Astrocyte of the cerebellum (primary cell): ENCODE measurements around the gene KCNK13.
A peak's percentile ranks its signal among the peaks of the same experiment; 100 is the strongest.
"Not testable (repeated sequence)": the region's sequence is repeated elsewhere in the genome, so short reads cannot be mapped to it uniquely, and the experiment has no call there.

Source experiments
- DNase-seq: peaks from one replicate; pipeline ENCODE4 v3.0.0-alpha.2; 2011; ENCODE audit warnings: low read depth
- H3K4me3 ChIP-seq: 2 replicates; pipeline ENCODE4 v1.5.1; 2011; ENCODE audit warnings: mild to moderate bottlenecking, low read depth, low read length, moderate library complexity
- in situ Hi-C: cut with HindIII; loops from 2 replicates; pipeline ENCODE4 v1.10.0; 2017; ENCODE audit warnings: low sequenced_read_pairs
- TF ChIP-seq, protein P1 (sequence below): IDR thresholded peaks from 2 replicates; pipeline ENCODE4 v1.5.1; 2012; ENCODE audit warnings: low read length, low read depth, moderate library complexity, mild to moderate bottlenecking; ENCODE audit errors: missing control alignments

The KCNK13 gene

GRCh38 chr14:90087433-90087832 is 25.6 kb downstream of the KCNK13 start:
- TF ChIP-seq, protein P1, sequence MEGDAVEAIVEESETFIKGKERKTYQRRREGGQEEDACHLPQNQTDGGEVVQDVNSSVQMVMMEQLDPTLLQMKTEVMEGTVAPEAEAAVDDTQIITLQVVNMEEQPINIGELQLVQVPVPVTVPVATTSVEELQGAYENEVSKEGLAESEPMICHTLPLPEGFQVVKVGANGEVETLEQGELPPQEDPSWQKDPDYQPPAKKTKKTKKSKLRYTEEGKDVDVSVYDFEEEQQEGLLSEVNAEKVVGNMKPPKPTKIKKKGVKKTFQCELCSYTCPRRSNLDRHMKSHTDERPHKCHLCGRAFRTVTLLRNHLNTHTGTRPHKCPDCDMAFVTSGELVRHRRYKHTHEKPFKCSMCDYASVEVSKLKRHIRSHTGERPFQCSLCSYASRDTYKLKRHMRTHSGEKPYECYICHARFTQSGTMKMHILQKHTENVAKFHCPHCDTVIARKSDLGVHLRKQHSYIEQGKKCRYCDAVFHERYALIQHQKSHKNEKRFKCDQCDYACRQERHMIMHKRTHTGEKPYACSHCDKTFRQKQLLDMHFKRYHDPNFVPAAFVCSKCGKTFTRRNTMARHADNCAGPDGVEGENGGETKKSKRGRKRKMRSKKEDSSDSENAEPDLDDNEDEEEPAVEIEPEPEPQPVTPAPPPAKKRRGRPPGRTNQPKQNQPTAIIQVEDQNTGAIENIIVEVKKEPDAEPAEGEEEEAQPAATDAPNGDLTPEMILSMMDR, result no peak
- DNase-seq, result peak; percentile 35
- H3K4me3 ChIP-seq, result no peak overlapping the region
- in situ Hi-C loops, result no loop called here

DNA sequence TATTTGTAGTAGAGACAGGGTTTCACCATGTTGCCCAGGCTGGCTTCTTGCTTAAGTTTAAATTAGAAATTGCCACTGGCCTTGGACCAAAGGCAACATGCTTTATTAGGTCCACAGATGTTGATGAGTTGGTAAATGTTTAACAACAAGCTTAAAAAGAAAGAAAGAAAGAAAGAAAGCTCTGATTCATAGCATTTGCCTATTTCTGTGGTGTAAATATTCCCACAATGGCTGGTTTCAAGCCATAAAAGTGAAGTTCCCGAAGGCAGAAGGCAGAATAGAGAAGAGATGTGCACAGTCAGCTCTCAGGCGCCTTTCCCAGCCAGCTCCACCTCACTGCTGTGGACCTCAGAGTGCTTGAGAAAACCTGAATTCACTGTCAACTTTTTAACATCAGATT is 26.4 kb downstream of the KCNK13 start:
- no peak for DNase-seq
- in situ Hi-C loops, result no loop called here
- TF ChIP-seq, protein P1, result no peak
- H3K4me3 ChIP-seq, result no peak overlapping the region

DNA sequence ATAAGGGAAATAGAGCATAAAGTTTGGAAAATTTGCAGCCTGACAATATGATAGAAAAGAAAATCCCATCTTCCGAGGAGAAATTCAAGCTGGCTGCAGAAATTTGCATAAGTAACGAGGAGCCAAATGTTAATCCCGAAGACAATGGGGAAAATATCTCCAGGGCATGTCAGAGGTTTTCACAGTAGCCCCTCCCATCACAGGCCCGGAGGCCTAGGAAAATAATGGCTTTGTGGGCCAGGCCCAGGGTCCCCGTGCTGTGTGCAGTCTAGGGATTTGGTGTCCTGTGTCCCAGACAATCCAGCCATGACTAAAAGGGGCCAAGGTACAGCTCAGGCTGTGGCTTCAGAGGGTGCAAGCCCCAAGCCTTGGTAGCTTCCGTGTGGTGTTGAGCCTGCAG is 27.7 kb downstream of the KCNK13 start:
- in situ Hi-C loops, H3K4me3 ChIP-seq: not testable (repeated sequence)

GRCh38 chr14:90091393-90091792 is 29.6 kb downstream of the KCNK13 start:
- in situ Hi-C loops, result no loop called here
- peak; percentile 90 for DNase-seq
- TF ChIP-seq, protein P1, result no peak
- no peak overlapping the region for H3K4me3 ChIP-seq

More for the DNA sequence above, 27.7 kb downstream of the KCNK13 start:
- DNase-seq, result not testable (repeated sequence)

- TF ChIP-seq, protein P1, result no peak
- DNase-seq, result peak; percentile 33
- no peak overlapping the region for H3K4me3 ChIP-seq
- in situ Hi-C loops, result no loop called here
Measured at GRCh38 chr14:90093942-90094595, 32.3 kb downstream of the KCNK13 start.

GRCh38 chr14:90095096-90095495 is 33.3 kb downstream of the KCNK13 start:
- no peak overlapping the region for H3K4me3 ChIP-seq
- in situ Hi-C loops, result no loop called here
- DNase-seq, result no peak
- TF ChIP-seq, protein P1, result no peak

DNA sequence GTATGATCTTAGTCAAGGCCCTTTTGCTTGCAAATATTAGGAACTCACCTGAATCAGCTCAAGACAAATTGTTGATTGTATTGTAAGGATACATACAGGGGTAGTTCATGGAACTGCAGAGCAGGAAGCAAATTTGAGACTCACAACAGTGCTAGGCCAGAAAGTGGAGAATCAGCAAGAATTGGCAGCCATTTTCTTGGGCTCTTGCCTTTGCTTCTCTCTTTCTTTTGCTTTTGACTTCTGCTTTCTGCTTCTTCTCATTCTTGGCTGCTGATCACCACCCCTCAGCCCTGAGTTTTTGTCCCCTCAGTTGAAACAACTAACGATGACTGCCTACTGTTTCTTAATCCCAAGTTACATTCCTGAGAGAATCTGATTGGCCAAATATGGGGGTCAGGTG is 34.8 kb downstream of the KCNK13 start:
- DNase-seq, result no peak
- TF ChIP-seq, protein P1, result no peak
- no peak overlapping the region for H3K4me3 ChIP-seq
- in situ Hi-C loops, result no loop called here
